Measurements from ENCODE around the gene PRR18. TPM values are rescaled to one million over a fixed set of nuclear protein-coding genes. Genes with fewer than 3 reads are reported as not detected.

The PRR18 gene
- total RNA-seq, 4 donors from 2014 or later, result 0.21 to 0.60 (median 0.44) TPM; not detected in 1

DNA sequence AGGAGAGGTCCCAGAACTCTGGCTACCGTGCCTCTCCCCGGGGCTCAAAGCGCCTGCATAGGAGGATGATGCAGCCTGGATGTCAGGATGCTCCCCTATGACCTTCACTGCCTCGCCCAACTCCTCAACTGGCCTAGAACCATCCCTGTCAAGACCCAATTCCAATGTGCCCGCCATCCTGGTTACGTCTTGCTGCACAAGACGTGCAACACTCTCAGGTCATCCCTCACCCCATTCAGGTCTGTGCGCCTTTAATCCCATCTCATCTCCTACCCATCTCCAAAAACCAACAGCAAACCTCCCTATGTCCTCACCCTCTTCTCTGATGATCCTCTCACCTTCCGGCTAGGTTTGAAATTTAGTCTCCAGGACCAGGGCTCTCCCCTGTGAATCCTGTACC is 30.7 kb upstream of the PRR18 start:
- Histone ChIP-seq H3K4me3 (no peak overlapping the region), H3K27ac (no peak overlapping the region), H3K27me3 (no peaks in the 10 kb centered on the region), H3K4me1 (peaks cover 0 to 63% (median 23%) of the 10 kb centered on the region in 4 donors), H3K36me3 (peaks cover 0 to 46% (median 0%) of the 10 kb centered on the region in 3 donors), H3K9me3 (no peaks in the 10 kb centered on the region)
- DNase-seq (ENCODE audit: low spot score in 2 of 2), result no peak
- WGBS, 2 donors, result 94 to 96% methylated on average over 9 of the region's 9 CpGs
- TF ChIP-seq, protein P1, sequence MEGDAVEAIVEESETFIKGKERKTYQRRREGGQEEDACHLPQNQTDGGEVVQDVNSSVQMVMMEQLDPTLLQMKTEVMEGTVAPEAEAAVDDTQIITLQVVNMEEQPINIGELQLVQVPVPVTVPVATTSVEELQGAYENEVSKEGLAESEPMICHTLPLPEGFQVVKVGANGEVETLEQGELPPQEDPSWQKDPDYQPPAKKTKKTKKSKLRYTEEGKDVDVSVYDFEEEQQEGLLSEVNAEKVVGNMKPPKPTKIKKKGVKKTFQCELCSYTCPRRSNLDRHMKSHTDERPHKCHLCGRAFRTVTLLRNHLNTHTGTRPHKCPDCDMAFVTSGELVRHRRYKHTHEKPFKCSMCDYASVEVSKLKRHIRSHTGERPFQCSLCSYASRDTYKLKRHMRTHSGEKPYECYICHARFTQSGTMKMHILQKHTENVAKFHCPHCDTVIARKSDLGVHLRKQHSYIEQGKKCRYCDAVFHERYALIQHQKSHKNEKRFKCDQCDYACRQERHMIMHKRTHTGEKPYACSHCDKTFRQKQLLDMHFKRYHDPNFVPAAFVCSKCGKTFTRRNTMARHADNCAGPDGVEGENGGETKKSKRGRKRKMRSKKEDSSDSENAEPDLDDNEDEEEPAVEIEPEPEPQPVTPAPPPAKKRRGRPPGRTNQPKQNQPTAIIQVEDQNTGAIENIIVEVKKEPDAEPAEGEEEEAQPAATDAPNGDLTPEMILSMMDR (IDR thresholded peaks at IDR 0.05), result no peak
- no peak for TF ChIP-seq POLR2A (IDR thresholded peaks at IDR 0.05)
- no peak for TF ChIP-seq EP300 (IDR thresholded peaks at IDR 0.05)

DNA sequence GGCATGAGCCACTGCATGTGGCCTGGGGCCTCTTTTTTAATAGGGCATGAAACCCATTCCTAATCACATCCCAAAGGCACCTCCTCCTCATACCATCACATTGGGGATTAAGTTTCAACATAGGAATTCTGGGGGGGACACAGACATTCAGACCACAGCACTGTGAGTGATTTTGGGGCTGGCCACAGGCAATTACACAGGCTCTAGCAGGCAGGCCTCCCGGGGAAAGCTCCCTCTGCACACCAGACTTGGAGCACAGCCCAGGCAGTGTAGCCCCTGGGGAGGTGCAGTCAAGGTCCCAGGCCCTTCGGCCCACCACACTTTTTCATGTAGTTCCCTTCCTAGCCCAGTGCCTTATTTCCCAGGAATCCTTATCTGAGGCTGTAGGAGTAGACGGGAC is 28.7 kb upstream of the PRR18 start:
- peaks cover 0 to 46% (median 0%) of the 10 kb centered on the region in 3 donors for H3K36me3 ChIP-seq
- H3K27ac ChIP-seq, result no peak overlapping the region
- 80 to 92% methylated on average over 3 of the region's 3 CpGs for WGBS, 2 donors
- no peak for TF ChIP-seq POLR2A (IDR thresholded peaks at IDR 0.05)
- TF ChIP-seq, protein P1 (IDR thresholded peaks at IDR 0.05), result no peak
- H3K27me3 ChIP-seq, result no peaks in the 10 kb centered on the region
- H3K9me3 ChIP-seq, result no peaks in the 10 kb centered on the region
- DNase-seq (ENCODE audit: low spot score in 2 of 2), result no peak
- H3K4me1 ChIP-seq, result peaks cover 0 to 67% (median 19%) of the 10 kb centered on the region in 4 donors
- no peak overlapping the region for H3K4me3 ChIP-seq

DNA sequence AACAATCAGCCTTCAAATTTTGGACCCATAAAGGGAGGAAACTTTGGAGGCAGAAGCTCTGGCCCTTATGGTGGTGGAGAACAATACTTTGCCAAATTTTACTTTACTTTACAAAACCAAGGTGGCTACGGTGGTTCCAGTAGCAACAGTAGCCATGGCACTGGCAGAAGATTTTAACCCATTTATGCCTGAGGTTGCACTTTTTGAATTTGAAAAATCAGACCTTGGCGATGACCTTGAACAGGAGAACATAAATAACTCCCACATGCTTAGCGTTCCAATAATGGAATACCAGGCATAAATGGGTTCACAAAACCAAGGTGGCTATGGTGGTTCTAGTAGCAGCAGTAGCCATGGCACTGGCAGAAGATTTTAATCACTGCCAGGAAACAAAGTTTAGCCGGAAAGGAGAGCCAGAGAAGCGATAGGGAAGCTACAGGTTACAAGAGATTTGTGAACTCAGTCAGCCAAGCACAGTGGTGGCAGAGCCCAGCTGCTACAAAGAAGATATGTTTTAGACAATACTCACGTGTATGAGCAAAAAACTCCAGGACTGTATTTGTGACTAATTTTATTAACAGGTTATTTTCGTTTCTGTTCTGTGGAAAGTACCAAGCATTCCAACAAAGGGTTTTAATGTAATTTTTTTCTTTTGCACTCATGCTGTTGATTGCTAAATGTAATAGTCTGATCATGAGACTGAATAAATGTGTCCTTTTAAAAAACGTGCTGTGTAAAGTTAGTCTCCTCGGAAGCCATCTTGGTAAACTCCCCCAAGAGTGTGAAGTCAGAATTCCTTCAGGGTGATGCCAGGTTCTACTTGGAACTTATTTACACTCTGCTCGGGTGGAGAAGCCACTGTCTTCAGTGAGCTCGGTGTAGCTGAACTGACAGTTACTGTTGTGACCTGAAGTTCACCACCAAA is 27.4 kb upstream of the PRR18 start:
- WGBS, 2 donors, result 85 to 87% methylated on average over 11 of the region's 11 CpGs
- H3K4me1 ChIP-seq, result peaks cover 0 to 68% (median 17%) of the 10 kb centered on the region in 4 donors
- peaks cover 0 to 46% (median 0%) of the 10 kb centered on the region in 3 donors for H3K36me3 ChIP-seq
- DNase-seq (ENCODE audit: low spot score in 2 of 2), result no peak
- no peaks in the 10 kb centered on the region for H3K27me3 ChIP-seq
- no peak for TF ChIP-seq POLR2A (IDR thresholded peaks at IDR 0.05)
- TF ChIP-seq, protein P1 (IDR thresholded peaks at IDR 0.05), result no peak
- TF ChIP-seq EP300 (IDR thresholded peaks at IDR 0.05), result no peak
- no peak overlapping the region for H3K4me3 ChIP-seq
- H3K27ac ChIP-seq, result no peak overlapping the region
- no peaks in the 10 kb centered on the region for H3K9me3 ChIP-seq

DNA sequence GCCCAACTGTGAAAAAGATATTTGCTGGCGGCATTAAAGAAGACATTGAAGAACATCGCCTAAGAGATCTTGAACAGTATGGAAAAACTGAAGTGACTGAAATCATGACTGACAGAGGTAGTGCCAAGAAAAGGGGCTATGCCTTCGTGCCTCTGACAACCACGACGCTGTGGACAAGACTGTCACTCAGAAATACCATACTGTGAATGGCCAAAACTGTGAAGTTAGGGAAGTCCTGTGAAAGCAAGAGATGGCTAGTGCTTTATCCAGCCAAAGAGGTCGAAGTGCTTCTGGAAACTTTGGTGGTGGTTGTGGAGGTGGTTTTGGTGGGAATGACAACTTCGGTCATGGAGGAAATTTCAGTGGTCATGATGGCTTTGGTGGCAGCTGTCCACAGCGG is 26.7 kb upstream of the PRR18 start:
- DNase-seq (ENCODE audit: low spot score in 2 of 2), result no peak
- no peak overlapping the region for H3K27ac ChIP-seq
- peaks cover 0 to 66% (median 12%) of the 10 kb centered on the region in 4 donors for H3K4me1 ChIP-seq
- H3K9me3 ChIP-seq, result no peaks in the 10 kb centered on the region
- peaks cover 0 to 46% (median 0%) of the 10 kb centered on the region in 3 donors for H3K36me3 ChIP-seq
- H3K27me3 ChIP-seq, result no peaks in the 10 kb centered on the region
- TF ChIP-seq EP300 (IDR thresholded peaks at IDR 0.05) (no peak), POLR2A (IDR thresholded peaks at IDR 0.05) (no peak)
- TF ChIP-seq, protein P1 (IDR thresholded peaks at IDR 0.05), result no peak
- no peak overlapping the region for H3K4me3 ChIP-seq
- WGBS, 2 donors, result 95 to 96% methylated on average over 8 of the region's 8 CpGs
